ENCODE data around the gene CD1D. TPM values are rescaled to one million over a fixed set of nuclear protein-coding genes. Genes with fewer than 3 reads are reported as not detected.

Gene CD1D
- total RNA-seq, 1 donor from 2014 or later, result not detected

DNA sequence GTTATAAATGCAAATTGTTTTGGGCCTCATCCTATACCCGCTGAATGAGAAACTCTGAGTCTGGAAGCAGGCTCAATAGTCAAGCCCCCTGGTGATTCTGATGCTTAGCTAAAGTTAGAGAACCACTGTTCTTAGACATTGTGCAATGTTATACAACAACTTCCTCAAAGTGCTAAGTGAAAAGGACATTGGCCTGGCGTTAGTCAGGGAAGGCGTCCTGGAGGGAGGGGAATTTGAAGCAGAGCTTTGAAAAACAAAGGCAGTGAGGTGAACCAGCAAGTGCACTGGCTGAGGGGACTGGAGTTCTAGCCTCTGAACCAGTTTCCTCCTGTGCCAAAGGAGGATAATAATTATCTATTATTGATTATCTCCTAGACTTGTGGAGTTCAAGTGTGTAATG is 5.1 kb downstream of the CD1D start:
- Mint-ChIP-seq H3K27me3 (ENCODE audit: low read depth) (peaks cover 52% of the 10 kb centered on the region), H3K36me3 (ENCODE audit: low read depth) (peaks cover 3% of the 10 kb centered on the region), H3K9me3 (ENCODE audit: low read depth) (no peaks in the 10 kb centered on the region), H3K27ac (ENCODE audit: unreplicated experiment) (no peak overlapping the region), H3K4me1 (ENCODE audit: low read depth) (peaks cover 7% of the 10 kb centered on the region), H3K4me3 (ENCODE audit: unreplicated experiment) (no peak overlapping the region)
- DNase-seq (ENCODE audit: low spot score), result no peak
- TF ChIP-seq, protein P1, sequence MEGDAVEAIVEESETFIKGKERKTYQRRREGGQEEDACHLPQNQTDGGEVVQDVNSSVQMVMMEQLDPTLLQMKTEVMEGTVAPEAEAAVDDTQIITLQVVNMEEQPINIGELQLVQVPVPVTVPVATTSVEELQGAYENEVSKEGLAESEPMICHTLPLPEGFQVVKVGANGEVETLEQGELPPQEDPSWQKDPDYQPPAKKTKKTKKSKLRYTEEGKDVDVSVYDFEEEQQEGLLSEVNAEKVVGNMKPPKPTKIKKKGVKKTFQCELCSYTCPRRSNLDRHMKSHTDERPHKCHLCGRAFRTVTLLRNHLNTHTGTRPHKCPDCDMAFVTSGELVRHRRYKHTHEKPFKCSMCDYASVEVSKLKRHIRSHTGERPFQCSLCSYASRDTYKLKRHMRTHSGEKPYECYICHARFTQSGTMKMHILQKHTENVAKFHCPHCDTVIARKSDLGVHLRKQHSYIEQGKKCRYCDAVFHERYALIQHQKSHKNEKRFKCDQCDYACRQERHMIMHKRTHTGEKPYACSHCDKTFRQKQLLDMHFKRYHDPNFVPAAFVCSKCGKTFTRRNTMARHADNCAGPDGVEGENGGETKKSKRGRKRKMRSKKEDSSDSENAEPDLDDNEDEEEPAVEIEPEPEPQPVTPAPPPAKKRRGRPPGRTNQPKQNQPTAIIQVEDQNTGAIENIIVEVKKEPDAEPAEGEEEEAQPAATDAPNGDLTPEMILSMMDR (IDR thresholded peaks at IDR 0.05), result no peak

DNA sequence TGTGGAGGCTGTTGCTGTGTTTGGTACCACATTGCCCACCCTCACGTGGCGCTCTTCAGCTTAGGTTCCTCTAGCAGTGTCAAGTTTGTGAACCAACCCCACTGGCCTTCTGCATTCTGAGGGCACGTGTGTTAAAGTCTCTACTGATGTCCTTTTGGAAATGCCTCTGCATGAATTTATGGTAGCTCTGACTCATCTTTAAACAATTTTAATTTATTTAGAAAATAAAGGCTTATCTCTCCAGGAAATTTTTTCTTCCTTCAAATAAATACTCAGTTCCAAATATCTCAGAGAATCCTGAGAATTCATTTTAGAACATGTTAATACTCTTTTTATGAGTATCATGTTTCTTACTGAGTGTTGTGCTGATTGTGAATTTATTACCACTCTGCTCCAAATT is 5.5 kb downstream of the CD1D start:
- no peak overlapping the region for H3K27ac Mint-ChIP-seq (ENCODE audit: unreplicated experiment)
- H3K27me3 Mint-ChIP-seq (ENCODE audit: low read depth), result peaks cover 49% of the 10 kb centered on the region
- peaks cover 3% of the 10 kb centered on the region for H3K4me1 Mint-ChIP-seq (ENCODE audit: low read depth)
- H3K4me3 Mint-ChIP-seq (ENCODE audit: unreplicated experiment), result no peak overlapping the region
- no peaks in the 10 kb centered on the region for H3K9me3 Mint-ChIP-seq (ENCODE audit: low read depth)
- H3K36me3 Mint-ChIP-seq (ENCODE audit: low read depth), result peaks cover 3% of the 10 kb centered on the region
- DNase-seq (ENCODE audit: low spot score), result no peak
- TF ChIP-seq, protein P1 (IDR thresholded peaks at IDR 0.05), result no peak

DNA sequence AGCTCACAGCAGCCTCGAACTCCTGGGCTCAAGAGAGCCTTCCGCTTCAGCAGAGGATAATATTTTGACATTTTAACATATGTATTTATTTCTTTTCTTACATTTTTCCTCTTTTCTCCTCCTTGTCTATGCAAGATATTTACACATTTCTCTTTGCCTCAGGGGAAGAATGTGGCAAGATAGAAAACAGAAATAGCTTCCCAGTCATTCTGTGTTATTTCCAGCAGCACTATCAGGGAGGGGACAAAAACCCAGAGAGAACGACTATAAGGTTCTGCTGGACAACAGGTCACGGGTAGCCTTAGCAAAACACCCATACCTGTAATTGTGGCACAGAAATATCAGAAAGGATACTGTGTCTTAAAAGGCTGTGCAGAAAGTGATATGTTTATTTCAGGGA is 7.9 kb downstream of the CD1D start:
- no peaks in the 10 kb centered on the region for H3K36me3 Mint-ChIP-seq (ENCODE audit: low read depth)
- H3K27ac Mint-ChIP-seq (ENCODE audit: unreplicated experiment), result no peak overlapping the region
- no peak overlapping the region for H3K4me3 Mint-ChIP-seq (ENCODE audit: unreplicated experiment)
- peaks cover 31% of the 10 kb centered on the region for H3K27me3 Mint-ChIP-seq (ENCODE audit: low read depth)
- H3K4me1 Mint-ChIP-seq (ENCODE audit: low read depth), result no peaks in the 10 kb centered on the region
- DNase-seq (ENCODE audit: low spot score), result no peak
- H3K9me3 Mint-ChIP-seq (ENCODE audit: low read depth), result peaks cover under 1% of the 10 kb centered on the region
- TF ChIP-seq, protein P1 (IDR thresholded peaks at IDR 0.05), result no peak

DNA sequence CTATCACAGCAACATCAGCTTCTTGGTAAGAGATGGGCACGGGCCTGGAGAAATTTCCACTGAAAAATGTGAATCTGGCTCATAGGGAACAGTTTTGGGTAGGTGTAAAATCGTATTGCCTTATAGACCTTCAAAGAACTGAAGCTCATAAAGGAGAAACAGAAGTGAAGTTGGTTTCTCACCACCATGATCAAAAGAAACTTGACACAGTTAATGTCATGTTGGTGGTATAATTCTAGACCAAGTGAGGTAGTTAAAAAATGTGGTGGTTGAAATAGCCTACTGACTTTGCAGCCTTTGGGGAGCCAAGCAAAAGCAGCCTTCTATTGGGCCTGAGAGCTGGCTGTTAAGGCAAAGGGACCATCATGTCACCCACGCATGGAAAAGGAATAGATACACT is 8.9 kb downstream of the CD1D start:
- Mint-ChIP-seq H3K9me3 (ENCODE audit: low read depth) (peaks cover 3% of the 10 kb centered on the region), H3K27me3 (ENCODE audit: low read depth) (peaks cover 30% of the 10 kb centered on the region), H3K4me3 (ENCODE audit: unreplicated experiment) (no peak overlapping the region), H3K4me1 (ENCODE audit: low read depth) (no peaks in the 10 kb centered on the region), H3K36me3 (ENCODE audit: low read depth) (no peaks in the 10 kb centered on the region), H3K27ac (ENCODE audit: unreplicated experiment) (no peak overlapping the region)
- TF ChIP-seq, protein P1 (IDR thresholded peaks at IDR 0.05), result no peak
- no peak for DNase-seq (ENCODE audit: low spot score)

DNA sequence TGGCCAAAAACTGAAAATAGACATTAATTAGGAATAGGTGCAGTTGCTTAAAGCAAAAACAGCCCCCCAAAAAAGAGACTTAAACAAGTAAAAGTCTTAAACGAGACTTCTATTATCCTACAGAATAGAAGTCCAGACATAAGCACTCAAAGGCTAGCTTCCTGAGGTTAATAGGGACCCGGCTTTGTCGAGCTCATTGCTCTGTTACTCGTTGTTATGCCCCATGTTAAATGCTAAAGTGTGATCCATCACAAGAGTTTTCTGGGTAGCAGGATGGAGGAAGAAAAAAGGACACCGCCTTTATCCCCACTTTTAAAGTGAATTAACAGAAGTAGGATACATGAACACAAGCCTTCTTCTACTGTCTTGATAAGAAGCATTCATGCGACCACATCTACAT is 10.6 kb downstream of the CD1D start:
- H3K27me3 Mint-ChIP-seq (ENCODE audit: low read depth), result peaks cover 35% of the 10 kb centered on the region
- TF ChIP-seq, protein P1 (IDR thresholded peaks at IDR 0.05), result no peak
- DNase-seq (ENCODE audit: low spot score), result no peak
- H3K27ac Mint-ChIP-seq (ENCODE audit: unreplicated experiment), result no peak overlapping the region
- H3K9me3 Mint-ChIP-seq (ENCODE audit: low read depth), result peaks cover 3% of the 10 kb centered on the region
- H3K4me3 Mint-ChIP-seq (ENCODE audit: unreplicated experiment), result no peak overlapping the region
- no peaks in the 10 kb centered on the region for H3K4me1 Mint-ChIP-seq (ENCODE audit: low read depth)
- no peaks in the 10 kb centered on the region for H3K36me3 Mint-ChIP-seq (ENCODE audit: low read depth)
